Muscle of leg (tissue), 11 donors: ENCODE data around the gene SIRT3. TPM values are rescaled to one million over a fixed set of nuclear protein-coding genes. Genes with fewer than 3 reads are reported as not detected.

Experiments
- DNase-seq: peaks from one replicate; pipeline ENCODE4 v3.0.0; 2013
- H3K27ac ChIP-seq: one replicate; pipeline ENCODE4 v1.5.1; 2013; ENCODE audit warnings: mild to moderate bottlenecking, low read length, control low read depth
- H3K27me3 ChIP-seq: one replicate; pipeline ENCODE4 v1.6.1; 2013; ENCODE audit warnings: low read length; ENCODE audit not compliant: control insufficient read depth, insufficient read depth
- H3K36me3 ChIP-seq: one replicate; pipeline ENCODE4 v1.6.1; 2013; ENCODE audit warnings: low read length; ENCODE audit not compliant: control insufficient read depth, insufficient read depth
- H3K4me1 ChIP-seq: one replicate; pipeline ENCODE4 v1.6.1; 2013; ENCODE audit warnings: low read length; ENCODE audit not compliant: control insufficient read depth, insufficient read depth
- H3K4me3 ChIP-seq: one replicate; pipeline ENCODE4 v1.5.1; 2013; ENCODE audit warnings: low read length, control low read depth
- H3K9me3 ChIP-seq: replicated peaks from 2 replicates; pipeline ENCODE4 v1.6.1; 2013; ENCODE audit warnings: low read depth, low read length; ENCODE audit not compliant: control insufficient read depth
- WGBS: methylation state at CpG from one replicate; pipeline ENCODE4 v1.1.5; 2013; ENCODE audit warnings: missing lambda C conversion rate; ENCODE audit not compliant: insufficient coverage; 5-methylcytosine and 5-hydroxymethylcytosine counted together
- polyA plus RNA-seq, 8 donors: library from polyadenylated mRNA; unstranded; fragments of 120-200 nt; gene quantifications; one replicate each; pipeline versions ENCODE4 v1.2.1 to v1.2.3, GENCODE V29; 2013; ENCODE audit warnings: inconsistent platforms in 1 of 8, low replicate concordance in 1 of 8; ENCODE audit not compliant: insufficient read length in 8 of 8, insufficient read depth in 1 of 8
- total RNA-seq: library from RNA; stranded (reverse); fragments of 120-200 nt; gene quantifications from one replicate; pipeline ENCODE4 v1.2.4, GENCODE V29; 2013

SIRT3 gene
- total and polyA plus RNA-seq, 9 donors, result 13.7 to 27.1 (median 23.8) TPM

GRCh38 chr11:281486-282161 lies 45.5 kb upstream of the SIRT3 start:
- 40% methylated on average over 25 of the region's 26 CpGs for WGBS
- H3K36me3 ChIP-seq, result no peaks in the 10 kb centered on the region
- H3K27me3 ChIP-seq, result peaks cover 85% of the 10 kb centered on the region
- no peaks in the 10 kb centered on the region for H3K9me3 ChIP-seq
- no peak for DNase-seq
- no peak overlapping the region for H3K27ac ChIP-seq
- H3K4me1 ChIP-seq, result peaks cover 6% of the 10 kb centered on the region
- H3K4me3 ChIP-seq, result no peak overlapping the region

DNA sequence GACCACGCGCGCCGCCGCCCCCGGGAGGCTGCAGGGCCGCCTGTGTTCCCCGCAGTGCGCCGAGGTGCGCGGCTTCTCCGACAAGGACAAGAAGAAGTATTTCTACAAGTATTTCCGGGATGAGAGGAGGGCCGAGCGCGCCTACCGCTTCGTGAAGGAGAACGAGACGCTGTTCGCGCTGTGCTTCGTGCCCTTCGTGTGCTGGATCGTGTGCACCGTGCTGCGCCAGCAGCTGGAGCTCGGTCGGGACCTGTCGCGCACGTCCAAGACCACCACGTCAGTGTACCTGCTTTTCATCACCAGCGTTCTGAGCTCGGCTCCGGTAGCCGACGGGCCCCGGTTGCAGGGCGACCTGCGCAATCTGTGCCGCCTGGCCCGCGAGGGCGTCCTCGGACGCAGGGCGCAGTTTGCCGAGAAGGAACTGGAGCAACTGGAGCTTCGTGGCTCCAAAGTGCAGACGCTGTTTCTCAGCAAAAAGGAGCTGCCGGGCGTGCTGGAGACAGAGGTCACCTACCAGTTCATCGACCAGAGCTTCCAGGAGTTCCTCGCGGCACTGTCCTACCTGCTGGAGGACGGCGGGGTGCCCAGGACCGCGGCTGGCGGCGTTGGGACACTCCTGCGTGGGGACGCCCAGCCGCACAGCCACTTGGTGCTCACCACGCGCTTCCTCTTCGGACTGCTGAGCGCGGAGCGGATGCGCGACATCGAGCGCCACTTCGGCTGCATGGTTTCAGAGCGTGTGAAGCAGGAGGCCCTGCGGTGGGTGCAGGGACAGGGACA lies 44.8 kb upstream of the SIRT3 start:
- H3K4me3 ChIP-seq, result no peak overlapping the region
- H3K36me3 ChIP-seq, result no peaks in the 10 kb centered on the region
- no peaks in the 10 kb centered on the region for H3K9me3 ChIP-seq
- 9% methylated on average over 79 of the region's 79 CpGs for WGBS
- H3K4me1 ChIP-seq, result peaks cover 6% of the 10 kb centered on the region
- H3K27me3 ChIP-seq, result peaks cover 79% of the 10 kb centered on the region
- no peak overlapping the region for H3K27ac ChIP-seq
- DNase-seq, result no peak

GRCh38 chr11:279966-280705 lies 44.0 kb upstream of the SIRT3 start:
- no peak for DNase-seq
- H3K4me3 ChIP-seq, result no peak overlapping the region

GRCh38 chr11:279040-279965 lies 43.2 kb upstream of the SIRT3 start:
- peaks cover 71% of the 10 kb centered on the region for H3K27me3 ChIP-seq
- no peak overlapping the region for H3K27ac ChIP-seq
- peaks cover 6% of the 10 kb centered on the region for H3K4me1 ChIP-seq
- H3K4me3 ChIP-seq, result no peak overlapping the region
- WGBS, result 10% methylated on average over 97 of the region's 97 CpGs
- H3K9me3 ChIP-seq, result no peaks in the 10 kb centered on the region
- no peak for DNase-seq
- H3K36me3 ChIP-seq, result no peaks in the 10 kb centered on the region

More at GRCh38 chr11:279966-280705, 44.0 kb upstream of the SIRT3 start:
- WGBS, result 2% methylated on average over 85 of the region's 85 CpGs
- H3K36me3 ChIP-seq, result no peaks in the 10 kb centered on the region
- no peak overlapping the region for H3K27ac ChIP-seq
- H3K27me3 ChIP-seq, result peaks cover 76% of the 10 kb centered on the region
- no peaks in the 10 kb centered on the region for H3K9me3 ChIP-seq
- peaks cover 6% of the 10 kb centered on the region for H3K4me1 ChIP-seq

DNA sequence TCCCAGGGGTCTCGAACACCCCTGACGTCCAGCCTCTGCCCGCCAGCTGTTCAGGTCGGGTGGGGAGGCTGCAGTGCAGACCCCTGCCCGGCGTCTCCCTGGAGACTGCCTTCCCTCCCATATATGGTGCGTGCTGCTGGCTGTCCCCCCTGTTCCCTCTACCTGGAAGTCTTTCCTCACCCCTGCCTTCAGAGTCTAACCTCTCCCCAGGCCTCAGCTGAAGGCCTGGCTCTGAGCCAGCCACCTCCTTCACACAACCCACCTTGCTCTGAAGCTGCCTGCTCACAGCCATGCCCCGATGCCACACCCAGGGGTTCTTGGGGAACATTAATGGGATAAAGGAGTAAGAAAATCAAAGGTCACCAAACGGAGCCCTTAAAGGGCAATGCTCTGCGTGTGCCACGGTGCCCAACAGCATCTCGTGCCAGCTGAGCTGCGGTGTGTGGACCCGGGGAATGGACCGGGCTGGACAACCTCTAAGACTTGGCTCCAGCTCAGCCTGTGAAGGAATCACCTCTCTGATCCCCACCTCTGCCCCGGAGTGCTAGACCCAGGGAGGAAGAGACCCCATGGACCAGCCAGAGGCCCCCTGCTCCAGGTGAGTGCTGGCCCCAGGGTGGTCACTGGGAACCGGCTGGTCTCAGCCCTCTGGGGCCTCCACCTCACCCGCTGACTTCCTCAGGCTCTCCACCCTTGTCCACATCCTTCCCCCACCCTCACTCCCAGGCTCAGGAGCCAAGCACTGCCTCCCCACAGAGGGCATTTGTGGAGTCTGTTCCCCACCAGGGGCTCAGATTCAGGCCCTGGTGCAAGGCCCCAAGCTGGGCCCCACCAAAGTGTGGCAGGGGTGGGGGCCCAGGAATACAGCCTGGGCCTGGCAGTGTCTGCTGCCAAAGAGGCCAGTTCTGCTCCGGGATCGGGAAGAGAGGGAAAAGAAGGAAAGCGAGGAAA lies 42.1 kb upstream of the SIRT3 start, which contains the start of gene NLRP6:
NLRP6 (plus strand) TSS at position 407 of the 951 bp plus-strand sequence; CDS start at position 570, 163 bp downstream.
- peaks cover 6% of the 10 kb centered on the region for H3K4me1 ChIP-seq
- H3K27me3 ChIP-seq, result peaks cover 67% of the 10 kb centered on the region
- no peak within 1 kb of the TSS for H3K27ac ChIP-seq
- no peak within 1 kb of the TSS for H3K4me3 ChIP-seq
- 61% methylated on average over 20 of the region's 21 CpGs for WGBS
- no peak for DNase-seq
- no peaks in the 10 kb centered on the region for H3K36me3 ChIP-seq
- no peaks in the 10 kb centered on the region for H3K9me3 ChIP-seq

- Histone ChIP-seq H3K27me3 (peaks cover 62% of the 10 kb centered on the region), H3K27ac (no peak overlapping the region)
- no peak for DNase-seq
Observed at GRCh38 chr11:276219-276618, 40.1 kb upstream of the SIRT3 start.

DNA sequence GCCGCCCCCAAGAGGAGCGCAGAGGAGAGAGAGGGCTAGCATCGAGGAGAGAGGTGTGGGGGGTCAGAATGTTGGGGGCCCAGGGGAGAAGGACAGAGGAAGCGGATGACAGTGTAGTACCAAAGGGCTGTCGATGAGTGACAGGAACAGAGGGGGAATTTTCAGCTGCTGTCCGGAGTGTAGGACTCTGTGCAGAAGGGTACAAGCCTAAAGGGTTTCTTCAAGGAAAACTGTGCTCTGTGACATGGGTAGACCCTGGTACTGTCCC lies 36.7 kb upstream of the SIRT3 start:
- Histone ChIP-seq H3K27me3 (peaks cover 47% of the 10 kb centered on the region), H3K36me3 (no peaks in the 10 kb centered on the region), H3K4me3 (no peak overlapping the region), H3K9me3 (no peaks in the 10 kb centered on the region), H3K27ac (no peak overlapping the region), H3K4me1 (no peaks in the 10 kb centered on the region)
- 84% methylated on average over 6 of the region's 6 CpGs for WGBS
- DNase-seq, result no peak

More at GRCh38 chr11:276219-276618, 40.1 kb upstream of the SIRT3 start:
- Histone ChIP-seq H3K9me3 (no peaks in the 10 kb centered on the region), H3K4me1 (peaks cover 6% of the 10 kb centered on the region), H3K36me3 (no peaks in the 10 kb centered on the region), H3K4me3 (no peak overlapping the region)

GRCh38 chr11:272195-272930 lies 36.2 kb upstream of the SIRT3 start:
- H3K9me3 ChIP-seq, result no peaks in the 10 kb centered on the region
- no peak overlapping the region for H3K4me3 ChIP-seq
- H3K36me3 ChIP-seq, result no peaks in the 10 kb centered on the region
- H3K4me1 ChIP-seq, result no peaks in the 10 kb centered on the region
- no peak overlapping the region for H3K27ac ChIP-seq
- WGBS, result 85% methylated on average over 18 of the region's 22 CpGs
- DNase-seq, result no peak
- H3K27me3 ChIP-seq, result peaks cover 45% of the 10 kb centered on the region
